ENCODE measurements around the gene ZDHHC8.

Gene ZDHHC8

GRCh38 chr22:20131597-20131858 lies at the start of gene ZDHHC8:
Gene ZDHHC8 (plus strand): TSS chr22:20131804. CDS start chr22:20131948, 144 bp downstream.
- no peak for DNase-seq (ENCODE audit: low read depth)
- in situ Hi-C loops (cut with HindIII; ENCODE audit: low sequenced_read_pairs), result no loop called here
- TF ChIP-seq, protein P1, sequence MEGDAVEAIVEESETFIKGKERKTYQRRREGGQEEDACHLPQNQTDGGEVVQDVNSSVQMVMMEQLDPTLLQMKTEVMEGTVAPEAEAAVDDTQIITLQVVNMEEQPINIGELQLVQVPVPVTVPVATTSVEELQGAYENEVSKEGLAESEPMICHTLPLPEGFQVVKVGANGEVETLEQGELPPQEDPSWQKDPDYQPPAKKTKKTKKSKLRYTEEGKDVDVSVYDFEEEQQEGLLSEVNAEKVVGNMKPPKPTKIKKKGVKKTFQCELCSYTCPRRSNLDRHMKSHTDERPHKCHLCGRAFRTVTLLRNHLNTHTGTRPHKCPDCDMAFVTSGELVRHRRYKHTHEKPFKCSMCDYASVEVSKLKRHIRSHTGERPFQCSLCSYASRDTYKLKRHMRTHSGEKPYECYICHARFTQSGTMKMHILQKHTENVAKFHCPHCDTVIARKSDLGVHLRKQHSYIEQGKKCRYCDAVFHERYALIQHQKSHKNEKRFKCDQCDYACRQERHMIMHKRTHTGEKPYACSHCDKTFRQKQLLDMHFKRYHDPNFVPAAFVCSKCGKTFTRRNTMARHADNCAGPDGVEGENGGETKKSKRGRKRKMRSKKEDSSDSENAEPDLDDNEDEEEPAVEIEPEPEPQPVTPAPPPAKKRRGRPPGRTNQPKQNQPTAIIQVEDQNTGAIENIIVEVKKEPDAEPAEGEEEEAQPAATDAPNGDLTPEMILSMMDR (IDR thresholded peaks at IDR 0.05; ENCODE audit: low read depth, low read length, missing control alignments), result no peak
- peak within 1 kb of the TSS; percentile 79 for H3K4me3 ChIP-seq (ENCODE audit: low read depth, low read length)

DNA sequence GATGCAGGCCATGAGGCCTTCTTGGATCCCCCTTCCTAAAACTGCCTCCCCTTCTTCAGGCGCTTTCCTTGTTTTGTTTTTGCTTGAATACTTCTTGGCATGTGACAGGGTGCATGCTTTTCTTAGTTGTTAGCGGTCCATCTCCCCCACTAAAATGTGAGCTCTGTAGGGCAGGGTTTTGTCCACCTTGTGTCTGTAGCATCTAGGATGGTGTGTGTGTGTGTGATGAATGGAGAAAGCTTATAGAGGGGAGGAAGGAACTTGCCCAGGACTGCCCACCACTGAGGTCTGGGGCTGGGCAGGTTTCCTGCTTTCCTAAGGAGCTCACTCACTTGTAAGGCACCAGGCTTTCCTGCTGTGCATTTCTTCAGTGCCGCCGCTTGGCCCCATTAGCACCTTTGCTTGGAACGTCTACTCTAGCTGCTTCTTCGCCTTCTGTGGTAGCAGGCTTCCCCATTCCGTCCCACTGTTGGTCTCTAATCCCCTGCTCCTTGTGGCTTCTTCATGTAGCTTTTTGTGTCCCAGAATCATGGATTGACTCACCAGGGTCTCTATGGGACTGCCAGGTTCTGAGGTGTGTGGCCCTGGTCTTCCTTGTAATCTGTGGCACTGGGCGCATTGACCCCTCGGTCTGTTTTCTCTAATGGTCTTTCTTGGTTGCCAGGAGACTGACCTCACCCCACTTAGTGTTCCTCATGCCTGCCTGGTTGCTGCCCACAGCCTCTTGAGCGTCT lies 48.3 kb upstream of the ZDHHC8 start:
- no peak for DNase-seq (ENCODE audit: low read depth)
- no peak overlapping the region for H3K4me3 ChIP-seq (ENCODE audit: low read depth, low read length)
- TF ChIP-seq, protein P1 (IDR thresholded peaks at IDR 0.05; ENCODE audit: low read depth, low read length, missing control alignments), result no peak
- in situ Hi-C loops (cut with HindIII; ENCODE audit: low sequenced_read_pairs), result no loop called here

- TF ChIP-seq, protein P1 (IDR thresholded peaks at IDR 0.05; ENCODE audit: low read depth, low read length, missing control alignments), result no peak
- in situ Hi-C loops (cut with HindIII; ENCODE audit: low sequenced_read_pairs), result no loop called here
- no peak overlapping the region for H3K4me3 ChIP-seq (ENCODE audit: low read depth, low read length)
- DNase-seq (ENCODE audit: low read depth), result no peak
Observed at GRCh38 chr22:20083891-20084546, 47.6 kb upstream of the ZDHHC8 start.

- in situ Hi-C loops (cut with HindIII; ENCODE audit: low sequenced_read_pairs), result no loop called here
Observed at GRCh38 chr22:20084547-20085413, 46.8 kb upstream of the ZDHHC8 start.

DNA sequence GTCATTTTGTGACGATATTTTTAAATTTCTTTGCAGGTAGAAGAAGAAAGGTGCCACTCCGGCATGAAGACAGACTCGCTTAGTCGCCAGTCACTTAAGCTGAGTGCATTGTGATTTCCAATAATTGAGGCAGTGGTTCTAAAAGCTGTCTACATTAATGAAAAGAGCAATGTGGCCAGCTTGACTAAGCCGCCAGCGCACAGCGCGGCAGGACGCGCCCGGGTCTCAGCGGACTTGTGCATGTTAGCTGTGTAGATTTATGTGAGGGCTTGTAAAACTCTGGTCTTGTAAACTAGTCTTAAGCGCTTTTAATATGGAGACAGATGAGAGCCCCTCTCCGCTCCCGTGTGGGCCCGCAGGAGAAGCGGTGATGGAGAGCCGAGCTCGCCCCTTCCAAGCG lies 46.0 kb upstream of the ZDHHC8 start:
- TF ChIP-seq, protein P1 (IDR thresholded peaks at IDR 0.05; ENCODE audit: low read depth, low read length, missing control alignments), result no peak
- in situ Hi-C loops (cut with HindIII; ENCODE audit: low sequenced_read_pairs), result no loop called here
- DNase-seq (ENCODE audit: low read depth), result no peak
- no peak overlapping the region for H3K4me3 ChIP-seq (ENCODE audit: low read depth, low read length)

More at GRCh38 chr22:20084547-20085413, 46.8 kb upstream of the ZDHHC8 start:
- TF ChIP-seq, protein P1 (IDR thresholded peaks at IDR 0.05; ENCODE audit: low read depth, low read length, missing control alignments), result peak; percentile 32
- no peak overlapping the region for H3K4me3 ChIP-seq (ENCODE audit: low read depth, low read length)
- DNase-seq (ENCODE audit: low read depth), result no peak

- DNase-seq (ENCODE audit: low read depth), result no peak
- TF ChIP-seq, protein P1 (IDR thresholded peaks at IDR 0.05; ENCODE audit: low read depth, low read length, missing control alignments), result no peak
- in situ Hi-C loops (cut with HindIII; ENCODE audit: low sequenced_read_pairs), result no loop called here
- H3K4me3 ChIP-seq (ENCODE audit: low read depth, low read length), result no peak overlapping the region
Observed at GRCh38 chr22:20086101-20086599, 45.5 kb upstream of the ZDHHC8 start.
